HS-5 (cell line): ENCODE results near the gene CXXC5.

Experiments used
- DNase-seq: peaks from one replicate; pipeline ENCODE4 v3.0.0-alpha.2; 2012; ENCODE audit warnings: low read depth

Gene CXXC5

DNA sequence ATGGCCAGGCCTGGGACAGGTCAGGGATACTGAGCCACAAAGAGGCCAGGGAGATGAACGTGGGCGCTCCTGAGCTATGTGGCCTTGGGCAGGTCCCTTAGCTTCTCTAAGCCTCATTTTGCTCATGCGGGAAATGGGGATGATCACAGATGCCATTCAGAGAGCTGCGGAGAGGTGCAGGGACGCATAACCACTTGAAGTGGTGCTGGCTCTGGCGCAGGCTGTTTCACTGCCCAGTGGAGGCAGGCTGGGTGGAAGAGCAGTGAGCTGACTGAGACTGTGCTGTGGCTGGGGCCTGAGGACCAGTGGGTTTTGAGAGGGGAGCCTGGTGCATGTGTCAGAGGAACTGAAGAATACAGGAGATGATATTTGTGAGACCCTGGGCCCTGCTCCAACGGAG, 18.4 kb downstream of the CXXC5 start:
- no peak for DNase-seq

- DNase-seq: no peak
Measured at GRCh38 chr5:139667001-139667729, 19.0 kb downstream of the CXXC5 start.

DNA sequence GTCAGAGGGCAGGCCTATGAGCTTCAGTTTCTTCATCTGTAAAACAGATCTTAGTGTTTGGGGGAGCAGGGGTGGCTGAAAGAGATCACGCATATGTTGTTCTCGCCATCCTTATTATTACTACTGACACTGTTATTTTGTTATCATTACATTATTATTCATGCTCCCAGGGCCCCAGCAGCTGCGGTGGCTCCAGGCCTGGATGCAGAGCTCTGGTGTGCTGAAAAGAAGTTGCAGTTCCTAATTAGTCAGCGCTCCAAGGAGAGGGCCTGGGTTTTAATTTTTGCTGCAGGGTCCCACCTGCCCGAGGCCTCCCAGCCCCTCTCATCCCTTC, 19.5 kb downstream of the CXXC5 start:
- no peak for DNase-seq

DNA sequence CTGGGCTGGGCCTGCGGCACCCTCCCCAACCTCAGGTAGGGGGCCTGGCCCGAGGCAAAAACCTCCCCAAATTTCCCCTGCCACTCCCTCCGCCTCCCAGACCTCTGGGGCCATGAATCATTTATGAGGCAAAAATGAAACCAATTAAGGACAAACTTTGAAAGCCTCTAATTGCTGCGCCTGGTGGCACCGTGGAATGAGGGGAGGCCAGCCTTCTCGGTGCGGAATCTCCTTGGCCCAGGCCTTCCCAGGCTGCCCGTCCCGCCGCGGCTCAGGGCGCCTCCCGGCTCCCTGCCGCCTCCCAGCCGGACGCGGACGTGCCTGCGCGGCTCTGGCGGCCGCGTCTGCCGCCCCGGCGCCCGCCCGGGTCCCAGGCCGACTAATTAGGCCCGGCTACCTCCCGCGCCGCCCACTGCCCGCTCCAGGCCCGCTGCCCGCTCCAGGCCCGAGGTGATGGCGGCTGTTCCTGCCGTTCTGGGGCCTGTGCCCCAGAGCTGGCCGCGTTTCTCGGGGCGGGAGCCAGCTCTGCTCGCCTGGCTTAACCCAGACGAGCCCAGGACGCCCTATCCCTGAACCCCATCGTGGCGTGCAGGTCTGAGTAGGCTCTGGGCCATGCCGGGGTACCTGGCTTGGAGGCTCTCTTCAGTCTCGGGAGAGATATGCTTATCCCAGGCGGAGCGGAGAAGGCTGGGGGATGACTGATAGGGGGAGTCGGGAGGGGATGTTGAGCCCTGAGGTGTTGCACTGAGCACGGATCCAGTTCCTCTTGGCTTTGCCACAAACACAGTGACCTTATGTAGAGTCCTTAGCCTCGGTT, 20.1 kb downstream of the CXXC5 start:
- DNase-seq: peak; percentile 36

- DNase-seq: no peak
Measured at GRCh38 chr5:139668924-139669661, 20.9 kb downstream of the CXXC5 start.

- DNase-seq: no peak
Measured at GRCh38 chr5:139669662-139670368, 21.7 kb downstream of the CXXC5 start.

DNA sequence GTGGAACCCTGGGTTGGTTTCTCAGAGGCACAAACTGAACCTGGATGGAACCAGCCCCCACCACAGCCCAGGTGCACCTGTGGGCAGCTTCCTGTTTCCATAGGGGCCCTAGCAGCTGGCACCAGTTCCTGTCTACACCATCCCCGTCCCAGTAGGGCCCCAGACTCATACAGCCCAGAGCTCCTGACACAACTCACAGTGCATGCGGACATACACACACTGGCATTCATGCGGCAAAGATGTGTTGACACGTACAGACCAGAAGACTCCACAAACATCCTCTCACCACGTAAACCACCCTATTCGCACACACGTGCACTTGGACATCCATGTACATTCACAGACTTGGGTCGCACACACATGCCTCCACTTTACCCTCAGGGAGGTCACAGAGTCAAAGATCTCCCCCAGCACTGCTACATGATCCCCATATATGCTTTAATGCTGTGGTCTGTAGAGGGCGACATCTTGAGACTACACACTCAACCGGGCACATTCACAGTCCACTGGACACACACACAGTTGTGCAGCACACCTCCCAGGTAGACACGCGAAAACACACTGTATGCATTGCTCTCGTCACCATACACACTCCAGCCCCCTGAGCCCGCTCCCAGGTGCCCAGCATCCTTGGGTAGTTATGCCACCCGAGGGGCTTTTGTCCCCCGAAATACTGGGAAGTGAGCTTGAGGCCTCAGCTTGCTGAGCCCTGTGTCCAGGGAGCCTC, 22.4 kb downstream of the CXXC5 start:
- no peak for DNase-seq

- DNase-seq: no peak
Measured at GRCh38 chr5:139671096-139671841, 23.1 kb downstream of the CXXC5 start.

DNA sequence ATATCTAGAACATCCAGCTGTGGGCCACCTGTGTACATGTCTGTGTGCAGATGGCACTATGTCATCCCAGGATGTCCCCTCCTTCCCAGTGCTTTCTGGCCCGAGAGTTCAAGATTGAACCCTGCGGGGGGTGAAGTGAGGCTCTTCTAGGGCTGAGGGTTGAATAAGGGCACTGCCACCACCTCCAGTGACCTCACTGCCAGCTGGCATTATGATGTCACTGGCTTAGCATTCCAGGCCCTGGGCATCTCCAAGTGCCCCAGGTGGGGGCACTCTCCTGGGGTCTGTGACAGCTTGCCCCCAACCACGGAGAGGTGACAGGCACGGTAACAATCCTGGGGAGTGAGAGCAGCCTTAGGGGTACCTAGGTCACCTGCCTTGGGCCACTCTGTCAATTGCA, 27.1 kb downstream of the CXXC5 start:
- DNase-seq: no peak

DNA sequence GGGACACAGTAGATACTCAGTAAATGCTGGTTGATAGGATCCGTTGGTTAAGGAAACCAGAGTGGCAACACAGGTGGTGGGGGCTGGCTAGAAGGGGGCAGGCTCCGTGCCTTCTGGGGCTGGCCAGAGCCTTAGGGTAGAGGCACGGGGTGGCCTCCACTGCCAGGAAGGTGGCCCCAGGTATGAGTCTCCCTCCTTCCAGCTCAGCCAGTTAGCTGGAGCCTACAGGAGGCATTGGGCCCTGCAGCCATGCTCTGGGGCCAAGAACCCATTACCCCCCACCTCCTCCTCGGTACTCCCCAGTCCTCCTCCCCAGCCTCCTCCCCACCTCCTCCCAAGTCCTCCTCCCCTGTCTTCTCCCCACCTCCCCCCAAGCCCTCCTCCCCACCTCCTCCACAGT, 27.7 kb downstream of the CXXC5 start:
- no peak for DNase-seq

GRCh38 chr5:139676406-139676805, 28.3 kb downstream of the CXXC5 start:
- no peak for DNase-seq

- no peak for DNase-seq
Measured at GRCh38 chr5:139676951-139677735, 29.0 kb downstream of the CXXC5 start.

DNA sequence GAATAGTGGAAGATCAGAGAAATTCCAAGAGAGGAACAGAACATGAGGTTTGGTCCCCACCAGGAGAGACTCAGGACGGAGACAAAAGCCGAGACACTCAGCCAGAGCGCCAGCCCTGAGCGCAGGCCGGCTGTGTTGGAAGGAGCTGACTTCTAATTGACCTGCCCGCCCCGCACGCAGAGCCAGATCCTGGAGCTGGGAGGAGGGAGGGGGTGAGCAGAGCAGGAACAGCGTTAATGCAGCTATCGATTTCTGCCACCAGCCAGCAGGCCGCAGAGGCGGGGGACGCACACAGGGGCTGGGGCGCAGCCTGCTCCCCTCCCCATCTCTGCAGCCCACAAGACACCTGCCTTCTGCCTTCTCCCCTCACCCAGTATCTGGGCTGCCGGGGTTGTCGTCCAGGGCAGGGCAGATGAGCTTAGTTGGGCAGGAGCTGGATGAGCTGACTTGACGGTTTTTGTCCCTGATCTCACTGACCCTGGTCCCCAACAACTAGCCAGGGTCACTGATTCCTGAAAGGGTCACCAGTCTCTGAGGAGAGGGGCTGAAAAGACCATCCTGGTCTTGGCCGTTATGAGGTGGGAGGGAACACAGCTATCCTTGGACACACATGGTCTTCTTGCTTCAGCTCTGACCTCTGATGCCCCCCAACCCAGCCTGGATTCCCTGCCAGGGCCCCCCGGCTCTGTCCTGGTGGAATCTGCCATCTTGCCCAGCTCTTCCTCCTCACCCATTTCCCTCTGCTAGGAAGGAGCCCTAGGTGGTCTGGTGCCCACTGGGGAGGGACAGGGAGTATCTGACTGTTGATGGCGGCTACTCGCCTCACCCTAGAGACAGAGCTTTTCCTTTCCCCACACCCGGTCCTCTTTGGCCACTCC, 29.8 kb downstream of the CXXC5 start:
- DNase-seq: no peak

- DNase-seq: no peak
Measured at GRCh38 chr5:139678751-139679750, 30.9 kb downstream of the CXXC5 start.

GRCh38 chr5:139680368-139681111, 32.4 kb downstream of the CXXC5 start:
- DNase-seq: no peak

- DNase-seq: no peak
Measured at GRCh38 chr5:139681112-139681458, 32.9 kb downstream of the CXXC5 start.

GRCh38 chr5:139681466-139681865, 33.3 kb downstream of the CXXC5 start:
- DNase-seq: no peak
